Measurements from ENCODE around the gene GBX1.
A peak's percentile ranks its signal among the peaks of the same experiment; 100 is the strongest.

GBX1 gene

GRCh38 chr7:151125470-151125845 lies 42.0 kb downstream of the GBX1 start:
- DNase-seq = peak; percentile 26

- no peak for DNase-seq
These were observed 42.5 kb downstream of the GBX1 start for GRCh38 chr7:151124899-151125399.

GRCh38 chr7:151124481-151124880 lies 43.0 kb downstream of the GBX1 start:
- DNase-seq = no peak

GRCh38 chr7:151123822-151124464 lies 43.6 kb downstream of the GBX1 start:
- DNase-seq = peak; percentile 66

- no peak for DNase-seq
These were observed 44.2 kb downstream of the GBX1 start for GRCh38 chr7:151123158-151123821.

GRCh38 chr7:151122796-151123157 lies 44.7 kb downstream of the GBX1 start:
- DNase-seq = no peak

- no peak for DNase-seq
These were observed 45.2 kb downstream of the GBX1 start for GRCh38 chr7:151122276-151122675.

GRCh38 chr7:151121380-151122170 lies 45.9 kb downstream of the GBX1 start:
- DNase-seq = no peak

- DNase-seq = no peak
These were observed 46.6 kb downstream of the GBX1 start for GRCh38 chr7:151120896-151121295.

GRCh38 chr7:151119902-151120301 lies 47.6 kb downstream of the GBX1 start:
- no peak for DNase-seq

- DNase-seq = no peak
These were observed 48.5 kb downstream of the GBX1 start for GRCh38 chr7:151119055-151119415.

GRCh38 chr7:151118108-151119054 lies 49.1 kb downstream of the GBX1 start:
- no peak for DNase-seq

- DNase-seq = no peak
These were observed 49.9 kb downstream of the GBX1 start for GRCh38 chr7:151117565-151117964.

- no peak for DNase-seq
These were observed 50.7 kb downstream of the GBX1 start for GRCh38 chr7:151116603-151117440.

- no peak for DNase-seq
These were observed 51.6 kb downstream of the GBX1 start for GRCh38 chr7:151115836-151116418.

GRCh38 chr7:151115121-151115835 lies 52.2 kb downstream of the GBX1 start:
- no peak for DNase-seq

- no peak for DNase-seq
These were observed 53.1 kb downstream of the GBX1 start for GRCh38 chr7:151114151-151115090.

- DNase-seq = no peak
These were observed 53.9 kb downstream of the GBX1 start for GRCh38 chr7:151113344-151114150.

Data from NCI-H345 (cell line).